Measurements from ENCODE around the gene PLEKHA7. TPM values are rescaled to one million over a fixed set of nuclear protein-coding genes. Genes with fewer than 3 reads are reported as not detected.

PLEKHA7 gene
- polyA plus RNA-seq, 1 of the 3 experiments (the other 2 are of a cell fraction) = 0.12 TPM

- no peaks in the 10 kb centered on the region for H3F3A ChIP-seq (replicated peaks; ENCODE audit: insufficient read depth)
- H3K36me3 ChIP-seq (replicated peaks in 1 of 2; ENCODE audit: control insufficient read depth in 1 of 2, insufficient read depth in 2 of 2, low read length in 1 of 2) = no peaks in the 10 kb centered on the region
- WGBS (ENCODE audit: low lambda C conversion rate) = 45% methylated on average over 1 of the region's 1 CpG
- no peak overlapping the region for H3K4me3 ChIP-seq (ENCODE audit: low read depth in 2 of 2, low read length in 1 of 2)
- H3K27me3 ChIP-seq (ENCODE audit: insufficient read depth) = 0 out of 2 replicates have a peak, but pooled peaks cover 10% of the 10 kb centered on the region
- no peak overlapping the region for H3K27ac ChIP-seq (ENCODE audit: low read depth in 2 of 2, low read length in 1 of 2)
- TF ChIP-seq IRF3 (IDR thresholded peaks at IDR 0.05; ENCODE audit: low read depth, low read length) = no peak
- no peak for TF ChIP-seq USF1 (IDR thresholded peaks at IDR 0.05; ENCODE audit: borderline replicate concordance, low read depth)
- TF ChIP-seq MEF2A (IDR thresholded peaks at IDR 0.05; ENCODE audit: borderline replicate concordance, low read depth) = no peak
- no peak for TF ChIP-seq MAX (IDR thresholded peaks at IDR 0.05; ENCODE audit: low read depth)
- no peak overlapping the region for H3K4me2 ChIP-seq
- H2AFZ ChIP-seq (ENCODE audit: low read depth) = no peak overlapping the region
- no peaks in the 10 kb centered on the region for H3K9me3 ChIP-seq
- peaks cover 0 to 3% of the 10 kb centered on the region in 2 experiments; a peak in 1 of 4 replicates for H3K4me1 ChIP-seq (ENCODE audit: control insufficient read depth in 1 of 2, insufficient read depth in 2 of 2, low read depth in 1 of 2, low read length in 1 of 2)
- H3K79me2 ChIP-seq (ENCODE audit: insufficient read depth) = no peaks in the 10 kb centered on the region
- CTCF ChIA-PET = interaction anchor here (2.3 to 3.2 kb wide), 2 partner anchors 113 to 130 kb away, joined by 6 to 16 read pairs; no protein-coding TSS in a partner anchor
- no peaks in the 10 kb centered on the region for H3K9me2 ChIP-seq
- no peak overlapping the region for H3K9ac ChIP-seq
- H4K20me1 ChIP-seq (ENCODE audit: insufficient read depth) = no peaks in the 10 kb centered on the region
- no peak for DNase-seq
- POLR2A ChIA-PET = no interaction called here
These were observed 80.9 kb downstream of the PLEKHA7 start for GRCh38 chr11:16933291-16933690.

- CTCF ChIA-PET = interaction anchor here (2.3 kb wide), 1 partner anchor 18 kb away, joined by 7 read pairs; no protein-coding TSS in a partner anchor
- DNase-seq = no peak
- Histone ChIP-seq H3K9me2 (no peaks in the 10 kb centered on the region), H2AFZ (ENCODE audit: low read depth) (no peak overlapping the region), H3K9me3 (no peaks in the 10 kb centered on the region), H4K20me1 (ENCODE audit: insufficient read depth) (no peaks in the 10 kb centered on the region), H3K79me2 (ENCODE audit: insufficient read depth) (no peaks in the 10 kb centered on the region), H3K9ac (no peak overlapping the region), H3K4me2 (no peak overlapping the region), H3K27me3 (ENCODE audit: insufficient read depth) (peaks cover 43% of the 10 kb centered on the region), H3K4me3 (ENCODE audit: low read depth in 2 of 2, low read length in 1 of 2) (no peak overlapping the region), H3F3A (replicated peaks; ENCODE audit: insufficient read depth) (no peaks in the 10 kb centered on the region), H3K4me1 (ENCODE audit: control insufficient read depth in 1 of 2, insufficient read depth in 2 of 2, low read depth in 1 of 2, low read length in 1 of 2) (peaks cover 0 to 16% of the 10 kb centered on the region in 2 experiments; a peak in 1 of 4 replicates), H3K27ac (ENCODE audit: low read depth in 2 of 2, low read length in 1 of 2) (no peak overlapping the region), H3K36me3 (replicated peaks in 1 of 2; ENCODE audit: control insufficient read depth in 1 of 2, insufficient read depth in 2 of 2, low read length in 1 of 2) (no peaks in the 10 kb centered on the region)
- 63% methylated on average over 4 of the region's 4 CpGs for WGBS (ENCODE audit: low lambda C conversion rate)
- TF ChIP-seq SMC3 (IDR thresholded peaks at IDR 0.05; ENCODE audit: low read depth, low read length) = no peak
- TF ChIP-seq RCOR1 (IDR thresholded peaks at IDR 0.05; ENCODE audit: low read length) = no peak
- TF ChIP-seq RAD21 (IDR thresholded peaks at IDR 0.05; ENCODE audit: low read length) = no peak
- TF ChIP-seq USF2 (IDR thresholded peaks at IDR 0.05; ENCODE audit: borderline replicate concordance, low read depth, low read length) = no peak
- no peak for TF ChIP-seq MXI1 (IDR thresholded peaks at IDR 0.05; ENCODE audit: low read depth, low read length)
- no peak for TF ChIP-seq TEAD4 (IDR thresholded peaks at IDR 0.05; ENCODE audit: borderline replicate concordance, insufficient read depth)
- TF ChIP-seq PBX3 (IDR thresholded peaks at IDR 0.05) = no peak
- TF ChIP-seq ZBTB33 (IDR thresholded peaks at IDR 0.05; ENCODE audit: borderline replicate concordance, low read depth) = no peak
- no peak for TF ChIP-seq MAX (IDR thresholded peaks at IDR 0.05; ENCODE audit: low read depth)
- TF ChIP-seq USF1 (IDR thresholded peaks at IDR 0.05; ENCODE audit: borderline replicate concordance, low read depth) = no peak
- no peak for TF ChIP-seq CHD2 (IDR thresholded peaks at IDR 0.05; ENCODE audit: low read length, partially characterized antibody)
- no peak for TF ChIP-seq JUND (IDR thresholded peaks at IDR 0.05)
- no peak for TF ChIP-seq IRF3 (IDR thresholded peaks at IDR 0.05; ENCODE audit: low read depth, low read length)
- no peak for TF ChIP-seq NFIC (IDR thresholded peaks at IDR 0.05; ENCODE audit: borderline replicate concordance)
- TF ChIP-seq ELF1 (IDR thresholded peaks at IDR 0.05) = no peak
- TF ChIP-seq EP300 (IDR thresholded peaks at IDR 0.05; ENCODE audit: borderline replicate concordance in 1 of 2, low read depth in 1 of 2, low read length in 1 of 2) = no peak
- no peak for TF ChIP-seq EZH2phosphoT487 (IDR thresholded peaks at IDR 0.05; ENCODE audit: borderline replicate concordance, low read depth)
- POLR2A ChIA-PET = no interaction called here
These were observed 86.2 kb downstream of the PLEKHA7 start for GRCh38 chr11:16928044-16928443.
